Stimulated activated naive CD8-positive, alpha-beta T cell treated with anti-CD3 and anti-CD28 coated beads, Interleukin-15, Interleukin-2, amounts not matched to agents 100 U/mL and 50 U/mL, for 24 hours (primary cell): Measurements from ENCODE around the gene CDC20.
"Not testable (repeated sequence)": the region's sequence is repeated elsewhere in the genome, so short reads cannot be mapped to it uniquely, and the experiment has no call there.

ENCODE experiments used
- ATAC-seq: fragments of 150-1000 bp; cut with Tn5 transposase; one replicate; pipeline ENCODE4 v1.10.0; 2021
- DNase-seq: peaks from one replicate; pipeline ENCODE4 v3.0.0; 2021

The CDC20 gene

GRCh38 chr1:43383449-43383848 lies 24.7 kb downstream of the CDC20 start:
- DNase-seq (no peak), ATAC-seq (no peak)

- DNase-seq = no peak
Observed at GRCh38 chr1:43386676-43387075, 27.9 kb downstream of the CDC20 start.

GRCh38 chr1:43387976-43388599 lies 29.3 kb downstream of the CDC20 start:
- ATAC-seq = no peak
- DNase-seq = no peak

More at GRCh38 chr1:43386676-43387075, 27.9 kb downstream of the CDC20 start:
- ATAC-seq = no peak

GRCh38 chr1:43388613-43389012 lies 29.8 kb downstream of the CDC20 start:
- DNase-seq = no peak
- no peak for ATAC-seq

GRCh38 chr1:43389326-43390313 lies 30.8 kb downstream of the CDC20 start, which contains the start of the genes MED8 and SZT2:
Gene MED8 (minus strand): TSS chr1:43389800. CDS start chr1:43389764, 36 bp downstream.
Gene SZT2 (plus strand): TSS chr1:43389899. CDS start chr1:43389969, 70 bp downstream.
- ATAC-seq = peak; percentile 97
- peak; percentile 93 for DNase-seq

- DNase-seq (no peak), ATAC-seq (no peak)
Observed at GRCh38 chr1:43392702-43393101, 33.9 kb downstream of the CDC20 start.

GRCh38 chr1:43395523-43395922 lies 36.7 kb downstream of the CDC20 start:
- DNase-seq (no peak), ATAC-seq (no peak)

GRCh38 chr1:43396059-43396458 lies 37.3 kb downstream of the CDC20 start:
- no peak for DNase-seq
- no peak for ATAC-seq

- no peak for ATAC-seq
- no peak for DNase-seq
Observed at GRCh38 chr1:43398227-43398626, 39.4 kb downstream of the CDC20 start.

- not testable (repeated sequence) for ATAC-seq
Observed at GRCh38 chr1:43400441-43400840, 41.7 kb downstream of the CDC20 start.

GRCh38 chr1:43402089-43402865 lies 43.5 kb downstream of the CDC20 start:
- no peak for DNase-seq

More at GRCh38 chr1:43400441-43400840, 41.7 kb downstream of the CDC20 start:
- DNase-seq = not testable (repeated sequence)

GRCh38 chr1:43404353-43404752 lies 45.6 kb downstream of the CDC20 start:
- no peak for ATAC-seq

More at GRCh38 chr1:43402089-43402865, 43.5 kb downstream of the CDC20 start:
- ATAC-seq = no peak

GRCh38 chr1:43405219-43405875 lies 46.6 kb downstream of the CDC20 start:
- DNase-seq (no peak), ATAC-seq (no peak)

More at GRCh38 chr1:43404353-43404752, 45.6 kb downstream of the CDC20 start:
- no peak for DNase-seq

GRCh38 chr1:43405876-43406234 lies 47.1 kb downstream of the CDC20 start:
- ATAC-seq = no peak
- no peak for DNase-seq

GRCh38 chr1:43410571-43410970 lies 51.8 kb downstream of the CDC20 start:
- DNase-seq (no peak), ATAC-seq (no peak)
